Measurements from ENCODE around the gene EP400. TPM values are rescaled to one million over a fixed set of nuclear protein-coding genes. Genes with fewer than 3 reads are reported as not detected.

Gene EP400
- total and polyA plus RNA-seq, 9 of the 15 experiments (the other 6 are each of a cell fraction or from before 2014, with no cell fraction given) = 4.5 to 58.0 (median 7.0) TPM

DNA sequence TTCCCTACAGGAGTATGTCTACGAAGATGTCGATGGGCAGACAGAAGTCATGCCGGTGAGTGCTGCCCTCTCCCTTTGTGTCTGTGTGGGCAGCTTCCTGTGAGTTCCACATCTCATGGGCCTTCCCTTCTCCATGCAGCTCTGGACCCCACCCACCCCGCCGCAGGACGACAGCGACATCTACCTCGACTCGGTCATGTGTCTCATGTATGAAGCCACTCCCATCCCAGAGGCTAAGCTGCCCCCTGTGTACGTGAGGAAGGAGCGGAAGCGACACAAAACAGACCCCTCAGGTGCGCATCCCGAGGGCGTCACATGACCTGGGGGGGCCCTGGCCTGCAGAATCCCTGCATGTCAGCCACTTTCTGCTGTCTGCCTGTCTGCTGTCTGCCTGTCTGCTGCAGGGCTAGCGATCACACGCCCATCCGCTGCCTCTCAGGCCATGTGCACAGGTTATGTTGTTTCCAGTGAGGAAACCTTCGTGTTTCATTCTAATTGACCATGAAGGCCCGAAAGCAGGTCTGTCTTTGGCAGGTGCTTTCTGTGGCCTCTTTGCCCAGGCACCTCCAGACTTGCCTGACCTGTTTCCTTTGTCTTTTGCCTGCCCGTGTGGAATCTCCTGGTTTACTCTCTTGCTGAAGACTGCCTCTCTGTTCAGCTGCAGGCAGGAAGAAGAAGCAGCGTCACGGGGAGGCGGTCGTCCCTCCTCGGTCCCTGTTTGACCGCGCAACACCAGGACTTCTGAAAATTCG lies 95.1 kb downstream of the EP400 start:
- no peaks in the 10 kb centered on the region for H3K9me1 ChIP-seq (ENCODE audit: control insufficient read depth, insufficient read depth, low read length)
- no peaks in the 10 kb centered on the region for H3K27me3 ChIP-seq (ENCODE audit: control insufficient read depth in 2 of 2, insufficient read depth in 2 of 2, low read length in 2 of 2)
- in situ Hi-C loops (cut with MboI) (no loop called here), intact Hi-C loops (cut with micrococcal nuclease) (no loop called here)
- ATAC-seq = no peak
- H3K4me1 ChIP-seq (replicated peaks in 1 of 2; ENCODE audit: control insufficient read depth in 2 of 2, insufficient read depth in 2 of 2, low read length in 2 of 2) = no peaks in the 10 kb centered on the region
- no peak overlapping the region for H3K4me3 ChIP-seq
- no peak overlapping the region for H3K27ac ChIP-seq (ENCODE audit: extremely low read depth, low read depth, low read length)
- FAIRE-seq = no peak
- no peaks in the 10 kb centered on the region for H3K79me2 ChIP-seq (ENCODE audit: control insufficient read depth, insufficient read depth, low read length)
- DNase-seq (ENCODE audit: extremely low read depth in 1 of 4, low spot score in 3 of 4) = no peak
- no peak for TF ChIP-seq ZNF444 (CRISPR knock-in tag; IDR thresholded peaks at IDR 0.05)
- TF ChIP-seq ZNF408 (CRISPR knock-in tag; IDR thresholded peaks at IDR 0.05; ENCODE audit: low read depth) = no peak
- no peak for TF ChIP-seq POLR2H (tag; IDR thresholded peaks at IDR 0.05; ENCODE audit: low read depth)
- TF ChIP-seq NCOA1 (IDR thresholded peaks at IDR 0.05; ENCODE audit: low read depth) = no peak
- TF ChIP-seq CBX8 (IDR thresholded peaks at IDR 0.05; ENCODE audit: borderline replicate concordance, extremely low read depth, low read depth, low read length, poor library complexity, severe bottlenecking) = no peak
- TF ChIP-seq POLR2G (IDR thresholded peaks at IDR 0.05; ENCODE audit: low read depth, low read length) = 0 out of 2 replicates have a peak, but pooled peaks have one; percentile 17
- TF ChIP-seq FOXA3 (CRISPR knock-in tag; conservative IDR thresholded peaks at IDR 0.05 in 1 of 2, IDR thresholded peaks at IDR 0.05 in 1 of 2) = no peak
- no peaks in the 10 kb centered on the region for H3K9me3 ChIP-seq (replicated peaks; ENCODE audit: control insufficient read depth, insufficient read depth, low read depth, low read length)
- POLR2A ChIA-PET = no interaction called here
- WGBS (ENCODE audit: insufficient coverage, low coverage, missing lambda C conversion rate) = 88% methylated on average over 15 of the region's 29 CpGs
- H3K4me2 ChIP-seq (ENCODE audit: insufficient read depth, low read length) = no peak overlapping the region
- no peak overlapping the region for H2AFZ ChIP-seq (ENCODE audit: low read depth, low read length)
- CTCF ChIA-PET (ENCODE audit: low intra/inter-chr PET ratio) = no interaction called here
- TSS peak; percentile 22 for BruUV-seq (replicated peaks)
- peaks cover 77% of the 10 kb centered on the region for H3K36me3 ChIP-seq (ENCODE audit: control insufficient read depth, insufficient read depth, low read length)
- H3K9ac ChIP-seq (ENCODE audit: insufficient read depth in 1 of 2, low read depth in 2 of 2, low read length in 2 of 2) = no peak overlapping the region
- 0 out of 2 replicates have a peak, but pooled peaks cover 4% of the 10 kb centered on the region for H4K20me1 ChIP-seq (replicated peaks; ENCODE audit: control insufficient read depth, insufficient read depth, low read length)
